Measurements from ENCODE around the gene INSIG1.

DNA sequence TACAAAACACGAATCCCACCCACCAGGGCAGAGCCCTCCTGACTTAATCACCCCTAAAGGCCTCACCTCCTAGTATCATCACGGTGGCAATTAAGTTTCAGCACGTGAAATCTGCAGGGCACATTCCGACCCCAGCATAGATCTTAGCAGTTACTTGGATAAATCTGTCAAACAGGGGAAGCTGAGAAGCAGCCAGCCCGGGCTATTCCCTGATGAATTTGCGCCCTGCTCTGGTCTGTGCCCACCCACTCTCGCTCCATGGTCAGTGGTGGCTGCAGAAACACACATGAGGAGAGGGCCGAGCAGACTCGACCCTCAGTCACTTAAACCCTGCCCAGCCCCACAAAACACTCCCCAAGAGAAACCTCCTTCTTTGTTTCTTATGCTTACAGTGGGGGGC lies 28.7 kb downstream of the INSIG1 start:
- TF ChIP-seq EZH2 (IDR thresholded peaks at IDR 0.05; ENCODE audit: low read depth), result no peak
- TF ChIP-seq, protein P1, sequence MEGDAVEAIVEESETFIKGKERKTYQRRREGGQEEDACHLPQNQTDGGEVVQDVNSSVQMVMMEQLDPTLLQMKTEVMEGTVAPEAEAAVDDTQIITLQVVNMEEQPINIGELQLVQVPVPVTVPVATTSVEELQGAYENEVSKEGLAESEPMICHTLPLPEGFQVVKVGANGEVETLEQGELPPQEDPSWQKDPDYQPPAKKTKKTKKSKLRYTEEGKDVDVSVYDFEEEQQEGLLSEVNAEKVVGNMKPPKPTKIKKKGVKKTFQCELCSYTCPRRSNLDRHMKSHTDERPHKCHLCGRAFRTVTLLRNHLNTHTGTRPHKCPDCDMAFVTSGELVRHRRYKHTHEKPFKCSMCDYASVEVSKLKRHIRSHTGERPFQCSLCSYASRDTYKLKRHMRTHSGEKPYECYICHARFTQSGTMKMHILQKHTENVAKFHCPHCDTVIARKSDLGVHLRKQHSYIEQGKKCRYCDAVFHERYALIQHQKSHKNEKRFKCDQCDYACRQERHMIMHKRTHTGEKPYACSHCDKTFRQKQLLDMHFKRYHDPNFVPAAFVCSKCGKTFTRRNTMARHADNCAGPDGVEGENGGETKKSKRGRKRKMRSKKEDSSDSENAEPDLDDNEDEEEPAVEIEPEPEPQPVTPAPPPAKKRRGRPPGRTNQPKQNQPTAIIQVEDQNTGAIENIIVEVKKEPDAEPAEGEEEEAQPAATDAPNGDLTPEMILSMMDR (conservative IDR thresholded peaks at IDR 0.05), result no peak

All from PC-9 (cell line).